ENCODE data around the gene LRP10. TPM values are rescaled to one million over a fixed set of nuclear protein-coding genes. Genes with fewer than 3 reads are reported as not detected.

Gene LRP10
- total RNA-seq, 1 donor: 47.9 TPM

DNA sequence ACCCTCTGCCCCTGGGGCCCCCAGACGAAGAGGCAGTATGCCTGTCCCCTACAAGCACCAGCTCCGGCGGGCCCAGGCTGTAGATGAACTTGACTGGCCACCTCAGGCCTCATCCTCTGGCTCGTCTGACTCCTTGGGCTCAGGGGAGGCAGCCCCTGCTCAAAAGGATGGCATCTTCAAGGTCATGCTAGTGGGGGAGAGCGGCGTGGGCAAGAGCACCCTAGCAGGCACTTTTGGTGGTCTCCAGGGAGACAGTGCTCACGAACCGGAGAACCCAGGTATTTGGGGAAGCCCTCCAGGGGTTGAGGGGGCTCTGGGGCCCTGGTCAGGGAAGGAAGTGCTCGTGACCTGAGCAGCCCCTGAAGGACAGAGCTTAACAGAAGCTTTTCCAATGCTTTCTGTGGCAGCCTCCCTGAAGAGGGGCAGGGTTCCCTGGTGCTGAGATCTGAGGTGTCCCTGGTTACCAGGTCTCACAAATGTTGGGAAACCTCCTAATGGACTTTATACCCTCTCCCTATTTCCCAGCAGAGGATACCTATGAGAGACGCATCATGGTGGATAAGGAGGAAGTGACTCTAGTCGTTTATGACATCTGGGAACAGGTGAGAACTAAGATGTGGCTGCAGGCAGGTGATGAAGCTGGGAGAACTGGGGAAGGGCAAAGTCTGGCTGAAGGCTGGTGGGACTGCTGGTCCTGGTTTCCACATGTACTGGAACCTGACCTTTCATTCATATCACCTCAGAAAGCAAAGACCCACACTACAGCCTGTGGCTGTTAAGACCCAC lies 13.4 kb downstream of the LRP10 start:
- no peak for DNase-seq (ENCODE audit: low read depth in 2 of 3, low spot score in 2 of 3)

DNA sequence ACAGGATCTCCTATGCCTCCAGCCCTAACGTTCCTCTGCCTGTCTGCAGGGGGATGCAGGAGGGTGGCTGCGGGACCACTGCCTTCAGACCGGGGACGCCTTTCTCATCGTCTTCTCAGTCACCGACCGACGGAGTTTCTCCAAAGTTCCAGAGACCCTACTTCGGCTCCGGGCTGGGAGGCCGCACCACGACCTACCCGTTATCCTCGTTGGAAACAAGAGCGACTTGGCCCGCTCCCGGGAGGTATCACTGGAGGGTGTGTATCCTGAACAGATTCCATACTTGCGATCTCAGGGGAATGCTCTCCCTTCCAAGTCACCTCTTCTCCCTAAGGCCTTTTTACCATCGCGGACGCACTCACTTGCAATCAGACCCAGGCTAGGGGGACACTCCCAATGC lies 14.4 kb downstream of the LRP10 start:
- no peak for DNase-seq (ENCODE audit: low read depth in 2 of 3, low spot score in 2 of 3)

DNA sequence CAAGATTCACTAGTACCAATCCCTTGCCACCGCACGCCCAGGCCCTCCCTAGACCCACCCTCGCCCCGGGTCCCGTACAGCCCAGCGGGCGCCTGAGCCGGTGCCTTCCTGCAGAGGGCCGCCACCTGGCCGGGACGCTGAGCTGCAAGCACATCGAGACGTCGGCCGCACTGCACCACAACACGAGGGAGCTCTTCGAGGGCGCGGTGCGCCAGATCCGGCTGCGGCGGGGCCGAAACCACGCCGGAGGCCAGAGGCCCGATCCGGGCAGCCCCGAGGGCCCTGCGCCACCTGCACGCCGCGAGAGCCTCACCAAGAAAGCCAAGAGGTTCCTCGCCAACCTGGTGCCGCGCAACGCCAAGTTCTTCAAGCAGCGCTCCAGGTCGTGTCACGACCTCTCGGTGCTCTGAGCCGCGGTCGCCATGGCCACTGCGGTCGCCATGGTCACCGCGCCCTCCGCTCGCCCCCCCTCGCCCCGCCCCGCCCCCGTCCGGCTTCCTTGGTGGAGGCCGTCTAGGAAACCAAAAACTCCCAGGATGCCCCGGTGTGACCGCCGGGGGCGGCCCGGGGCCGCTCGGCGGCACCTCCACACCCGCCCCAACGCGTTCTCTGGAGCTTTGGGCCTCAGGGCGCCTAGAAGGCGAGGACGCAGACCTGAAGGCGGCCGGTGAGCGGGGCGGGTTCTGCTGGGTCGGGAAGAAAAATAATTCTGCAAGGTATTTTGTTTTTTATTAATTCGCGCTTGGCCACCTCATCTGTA lies 15.1 kb downstream of the LRP10 start:
- DNase-seq (ENCODE audit: low read depth in 2 of 3, low spot score in 2 of 3): peak; percentile 58 to 74 (median 72)

DNA sequence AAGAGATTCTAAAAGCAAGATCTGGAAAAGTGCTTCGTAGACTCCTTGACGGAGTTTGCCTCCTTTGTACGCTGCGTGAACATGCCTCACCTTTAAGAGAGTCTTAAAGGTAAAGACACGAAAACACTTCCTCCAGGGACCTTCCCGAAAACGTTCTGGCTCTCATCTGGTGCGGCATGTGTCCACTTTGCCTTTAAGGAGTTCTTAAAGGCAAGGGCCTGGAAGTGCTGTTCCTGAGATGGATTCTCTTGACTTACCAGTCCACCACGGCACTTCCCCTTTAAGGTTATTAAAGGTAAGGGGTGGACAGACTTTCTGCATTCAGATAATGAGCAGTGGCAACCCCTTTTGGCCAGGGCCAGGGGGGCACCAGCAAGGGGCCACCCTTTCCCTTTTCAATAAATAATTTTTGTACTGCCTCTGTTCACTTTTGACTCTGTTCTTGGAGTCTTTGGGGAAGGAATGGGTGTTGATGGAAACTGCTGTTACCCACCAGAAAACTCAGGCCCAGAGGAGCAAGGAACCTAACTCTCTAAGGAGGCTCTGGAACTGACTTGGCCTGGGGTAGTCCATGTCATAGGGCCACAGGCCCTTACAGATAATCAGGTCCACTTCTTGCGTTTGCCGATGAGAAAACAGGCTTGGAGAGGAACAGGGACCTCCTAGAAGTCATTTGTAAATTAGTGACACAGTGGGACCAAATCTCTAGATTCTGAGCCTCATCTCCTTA lies 15.9 kb downstream of the LRP10 start:
- DNase-seq (ENCODE audit: low read depth in 2 of 3, low spot score in 2 of 3): peak in 2 of 3 donors; percentile 53 to 66

DNA sequence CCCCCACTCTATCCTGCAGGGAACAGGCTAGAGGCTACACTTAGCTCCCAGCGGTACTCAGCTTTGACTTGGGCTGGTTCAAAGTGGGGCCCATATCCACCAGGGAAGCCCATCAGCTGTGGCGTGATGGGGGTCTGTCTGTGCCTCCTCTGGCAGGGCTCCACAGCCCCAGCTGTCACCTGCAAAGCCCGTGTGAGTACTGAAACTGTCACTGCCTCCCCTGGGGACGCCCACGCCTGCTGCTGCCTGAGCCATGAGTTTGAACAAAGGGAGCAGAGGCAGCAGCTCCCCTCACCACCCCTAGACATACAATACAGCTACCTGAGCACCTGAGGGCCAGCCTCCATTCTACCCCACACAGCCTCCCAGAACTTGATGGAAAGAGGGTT lies 16.4 kb downstream of the LRP10 start:
- no peak for DNase-seq (ENCODE audit: low read depth in 2 of 3, low spot score in 2 of 3)

DNA sequence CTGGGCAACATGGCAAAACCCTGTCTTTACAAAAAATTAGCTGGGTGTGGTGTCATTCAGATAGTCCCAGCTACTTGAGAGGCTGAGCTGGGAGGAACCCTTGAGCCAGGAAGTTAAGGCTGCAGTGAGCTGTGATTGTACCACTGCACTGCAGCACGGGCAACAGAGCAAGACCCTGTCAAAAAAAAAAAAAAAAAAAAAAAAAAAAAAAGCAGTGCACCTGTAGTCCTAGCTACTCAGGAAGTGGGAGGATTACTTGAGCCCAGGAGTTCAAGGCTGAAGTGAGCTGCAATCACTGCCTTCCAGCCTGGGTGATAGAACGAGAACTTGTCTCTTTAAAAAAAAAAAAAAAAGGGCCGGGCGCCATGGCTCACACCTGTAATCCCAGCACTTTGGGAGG lies 17.1 kb downstream of the LRP10 start:
- DNase-seq (ENCODE audit: low read depth in 2 of 3, low spot score in 2 of 3): no peak

DNA sequence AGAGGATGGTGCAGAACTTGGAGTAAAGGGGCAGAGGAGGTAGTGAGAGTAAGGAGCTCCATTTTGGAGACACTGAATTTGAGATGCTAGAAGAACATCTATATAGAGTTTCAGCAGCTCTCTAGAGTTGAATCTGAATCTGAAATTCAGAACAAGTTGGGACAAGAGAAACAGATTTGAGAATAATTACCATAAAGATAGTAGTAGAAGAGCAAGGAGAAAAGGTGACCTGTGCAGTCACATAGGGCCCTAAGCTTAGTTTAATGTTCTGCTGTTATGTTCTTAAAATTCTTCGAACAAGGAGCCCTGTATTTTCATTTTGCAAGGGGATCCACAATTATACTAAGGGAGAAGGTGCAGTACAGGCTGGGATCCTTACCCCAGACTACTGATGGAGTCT lies 18.9 kb downstream of the LRP10 start:
- DNase-seq (ENCODE audit: low read depth in 2 of 3, low spot score in 2 of 3): no peak

DNA sequence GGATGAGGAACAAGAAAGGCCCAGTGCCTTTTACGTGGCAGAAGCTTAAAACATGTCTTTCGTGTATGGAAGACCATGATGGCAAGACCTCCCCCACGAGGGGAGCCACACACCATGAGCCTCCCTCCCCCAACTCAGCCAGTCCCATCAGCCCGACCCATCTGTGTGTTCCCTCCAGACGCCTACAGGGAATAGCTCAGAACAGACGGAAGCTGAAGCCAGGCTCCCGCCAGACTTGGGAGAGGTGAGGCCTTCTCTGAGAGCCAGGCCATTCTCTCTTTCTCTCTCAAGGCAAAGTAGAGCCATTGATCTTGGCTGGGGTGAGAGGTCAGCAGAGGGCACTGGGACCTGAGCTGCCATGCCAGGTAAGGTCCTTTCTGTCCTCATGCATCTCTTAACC lies 20.9 kb downstream of the LRP10 start:
- DNase-seq (ENCODE audit: low read depth in 2 of 3, low spot score in 2 of 3): no peak

DNA sequence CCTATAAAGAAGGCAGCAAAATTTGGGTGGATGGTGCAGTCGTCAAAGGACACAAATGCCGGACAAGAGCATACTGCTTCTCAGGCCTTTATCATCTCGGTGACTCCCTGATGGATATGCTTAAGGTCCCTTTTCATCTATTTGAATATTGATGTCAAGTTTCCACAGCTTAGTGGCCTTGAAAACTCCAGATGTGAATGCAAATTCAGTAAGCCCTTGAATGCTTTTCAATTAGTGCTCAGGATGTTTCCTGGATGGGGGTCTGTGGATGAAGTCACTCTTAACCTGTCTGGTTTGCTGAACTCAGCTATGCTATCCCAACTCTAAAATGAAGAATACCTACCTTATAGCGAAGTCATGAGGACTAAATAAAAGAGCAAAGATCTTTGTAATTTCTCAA lies 22.2 kb downstream of the LRP10 start:
- no peak for DNase-seq (ENCODE audit: low read depth in 2 of 3, low spot score in 2 of 3)

DNA sequence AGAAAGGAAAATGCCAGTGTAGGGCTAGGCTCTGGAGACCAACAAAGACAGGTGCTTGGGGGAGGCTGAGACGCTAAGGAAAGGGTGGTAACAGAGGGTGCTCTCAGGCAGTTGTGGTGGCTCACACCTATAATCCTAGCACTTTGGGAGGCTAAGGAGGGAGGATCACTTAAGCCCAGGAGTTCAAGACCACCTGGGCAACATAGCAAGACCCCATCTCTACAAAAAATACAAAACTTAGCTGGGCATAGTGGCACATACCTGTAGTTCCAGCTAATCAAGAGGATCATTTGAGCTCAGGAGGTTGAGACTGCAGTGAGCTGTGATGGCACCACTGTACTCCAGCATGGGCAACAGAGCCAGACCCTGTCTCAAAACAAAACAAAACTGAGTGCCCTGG lies 23.9 kb downstream of the LRP10 start:
- DNase-seq (ENCODE audit: low read depth in 2 of 3, low spot score in 2 of 3): no peak

DNA sequence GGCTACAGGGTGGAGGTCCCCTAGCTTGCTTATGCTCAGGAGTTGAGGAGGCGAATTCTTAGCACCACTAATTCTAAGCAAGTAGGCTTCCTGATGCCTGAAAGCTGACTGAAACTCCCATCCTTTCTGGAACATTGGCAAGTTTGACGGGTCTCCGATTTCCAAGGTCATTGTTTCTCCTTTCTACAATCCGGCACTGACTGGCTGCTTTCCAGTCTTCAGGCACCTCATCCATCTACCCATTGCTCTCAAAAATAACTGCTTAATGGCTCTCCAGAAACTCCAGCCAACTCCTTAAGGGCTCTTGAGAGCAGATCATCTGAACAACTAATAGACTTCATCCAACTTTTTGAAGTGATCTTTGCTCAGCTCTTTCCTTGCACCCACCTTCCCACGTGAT lies 24.8 kb downstream of the LRP10 start:
- DNase-seq (ENCODE audit: low read depth in 2 of 3, low spot score in 2 of 3): no peak

DNA sequence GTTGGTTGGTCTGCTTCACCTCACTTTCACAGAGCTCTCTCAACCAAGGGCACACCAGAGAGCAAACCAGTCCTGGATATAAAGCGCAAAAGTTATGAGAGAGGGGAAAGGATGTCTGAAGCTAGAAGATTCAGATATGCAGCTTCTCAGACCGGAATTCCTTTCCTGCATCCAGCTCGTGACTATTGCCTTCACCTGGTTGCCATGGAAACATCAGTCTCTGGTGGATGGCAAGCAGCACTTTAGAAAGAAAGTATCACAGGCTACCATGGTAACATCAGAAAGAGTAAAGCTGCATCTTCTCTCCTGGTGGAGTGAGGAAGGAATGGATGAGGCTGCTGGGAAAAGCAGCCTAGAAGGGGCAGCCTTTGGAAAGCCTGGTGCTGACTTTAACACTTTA lies 25.2 kb downstream of the LRP10 start:
- DNase-seq (ENCODE audit: low read depth in 2 of 3, low spot score in 2 of 3): no peak

DNA sequence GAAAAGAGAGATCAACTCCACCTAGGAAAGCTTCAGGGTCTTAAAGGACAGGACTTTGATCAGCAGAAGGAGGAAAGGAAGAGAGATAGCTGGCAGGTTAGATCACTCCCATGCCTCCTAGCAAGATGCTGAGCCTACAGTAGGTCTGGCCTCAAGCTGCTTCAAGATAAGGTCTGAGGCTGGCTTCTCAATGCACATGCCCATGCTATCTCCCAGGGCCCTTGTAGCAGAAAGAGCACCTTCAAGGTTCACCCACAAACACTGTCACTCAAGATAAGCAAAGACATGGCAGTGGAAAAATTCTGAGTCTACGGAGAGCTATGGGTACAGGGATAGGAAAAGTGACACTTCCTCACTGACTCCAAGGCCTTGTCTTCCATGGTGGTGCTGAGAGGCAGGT lies 25.8 kb downstream of the LRP10 start:
- no peak for DNase-seq (ENCODE audit: low read depth in 2 of 3, low spot score in 2 of 3)

DNA sequence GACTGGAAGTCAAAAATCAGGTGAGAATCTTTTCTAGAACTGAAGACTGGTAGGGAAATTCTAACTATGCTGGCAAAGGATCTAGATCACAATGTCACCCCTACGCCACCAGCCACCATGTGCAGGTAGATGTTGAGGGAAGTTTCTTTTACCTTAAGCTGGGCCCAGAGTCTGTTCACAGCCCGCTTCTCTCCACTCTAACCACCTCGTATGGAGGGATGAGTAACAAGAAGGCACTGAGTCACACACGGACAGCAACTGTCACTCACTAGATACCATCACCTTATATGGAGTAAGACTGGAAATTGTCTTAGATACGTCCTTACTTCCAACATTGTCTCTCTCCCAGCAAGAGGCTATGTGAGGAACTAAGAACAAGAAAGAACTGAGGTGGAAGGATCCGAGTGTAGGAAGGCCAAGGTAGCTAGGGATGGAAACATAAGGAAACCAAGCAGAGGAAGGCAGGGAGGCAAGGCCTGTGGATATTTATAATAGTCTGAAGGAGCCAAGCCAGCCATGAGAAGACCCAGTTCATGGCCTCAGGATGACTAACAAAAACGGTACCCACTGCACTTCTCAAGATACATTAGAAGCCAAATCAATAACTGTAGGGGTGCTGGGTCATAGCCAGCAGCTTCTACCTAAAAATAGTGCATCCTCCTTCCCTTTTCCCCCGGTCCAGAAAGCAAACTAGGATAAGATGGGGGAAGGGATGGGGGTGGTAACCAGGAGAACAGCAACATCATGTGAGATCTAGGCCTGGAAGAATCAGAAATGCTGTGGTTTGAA lies 27.0 kb downstream of the LRP10 start:
- DNase-seq (ENCODE audit: low read depth in 2 of 3, low spot score in 2 of 3): no peak

DNA sequence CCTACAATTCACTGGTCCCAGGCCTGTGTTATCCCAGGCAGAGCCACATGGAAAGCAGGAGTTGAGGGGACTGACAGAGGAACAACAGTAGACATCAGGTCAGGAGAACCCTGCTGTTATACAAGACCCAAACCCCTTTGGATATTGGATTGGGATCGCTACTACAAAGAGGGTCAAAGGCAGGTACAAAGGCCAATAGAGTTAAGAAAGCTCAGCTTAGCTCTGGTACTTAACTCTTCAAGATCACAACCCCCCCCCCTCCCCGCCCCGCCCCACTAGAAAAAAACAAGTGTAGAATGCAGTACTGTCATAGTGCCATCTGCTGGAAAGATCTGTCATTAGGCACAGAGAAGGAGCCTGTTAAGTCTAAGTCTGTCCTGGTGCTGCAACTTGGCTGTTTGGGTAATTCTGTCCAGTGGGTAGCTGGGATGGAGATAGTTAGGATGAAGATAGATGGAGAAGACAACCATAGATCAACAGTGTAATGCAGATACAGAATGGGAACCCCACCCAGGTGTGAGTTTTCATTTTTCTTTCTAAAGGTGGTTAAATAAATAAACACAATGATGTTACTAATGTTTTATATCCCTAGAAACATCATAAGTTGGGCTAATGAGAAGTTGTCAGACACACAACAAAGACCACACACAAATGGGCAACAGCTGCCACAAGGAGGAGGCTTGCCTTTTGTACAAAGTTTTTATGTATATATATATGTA lies 28.7 kb downstream of the LRP10 start:
- DNase-seq (ENCODE audit: low read depth in 2 of 3, low spot score in 2 of 3): peak; percentile 36 to 80 (median 67)

DNA sequence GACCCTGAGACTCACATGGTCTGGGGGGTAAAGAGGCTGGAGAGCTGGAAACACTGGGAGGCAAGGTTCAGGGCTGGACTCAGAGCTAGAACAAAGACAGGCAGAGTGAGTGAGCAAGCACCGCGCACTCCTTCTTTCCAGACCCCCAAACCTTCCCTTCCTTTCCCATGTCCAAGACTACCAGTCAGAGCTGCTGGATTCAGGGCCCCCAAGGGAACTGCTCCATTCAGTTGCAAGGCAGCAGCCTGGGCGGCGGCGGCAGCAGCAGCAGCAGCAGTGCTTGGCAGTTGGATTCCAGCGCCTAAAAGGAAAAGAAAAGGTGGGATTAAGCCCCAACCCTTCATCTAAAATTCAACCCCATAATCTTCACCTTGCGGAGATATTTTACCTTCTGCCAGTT lies 30.3 kb downstream of the LRP10 start:
- no peak for DNase-seq (ENCODE audit: low read depth in 2 of 3, low spot score in 2 of 3)

DNA sequence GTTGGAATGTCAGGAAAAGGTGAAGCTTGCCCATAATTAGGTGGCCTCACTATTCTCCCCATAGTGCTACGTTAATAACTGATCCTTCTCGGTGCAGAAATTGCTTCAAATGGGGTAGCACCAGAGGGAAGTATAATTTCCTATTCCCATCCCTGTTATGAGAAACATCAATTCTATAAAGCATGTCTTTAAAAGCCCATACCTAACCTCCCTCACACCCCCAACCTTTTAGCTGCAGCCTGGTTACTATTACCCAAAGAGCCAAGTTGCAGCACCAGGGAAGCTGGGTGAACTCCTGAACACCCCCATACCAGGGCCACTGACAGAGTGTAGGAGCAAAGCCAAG lies 32.2 kb downstream of the LRP10 start:
- DNase-seq (ENCODE audit: low read depth in 2 of 3, low spot score in 2 of 3): no peak

DNA sequence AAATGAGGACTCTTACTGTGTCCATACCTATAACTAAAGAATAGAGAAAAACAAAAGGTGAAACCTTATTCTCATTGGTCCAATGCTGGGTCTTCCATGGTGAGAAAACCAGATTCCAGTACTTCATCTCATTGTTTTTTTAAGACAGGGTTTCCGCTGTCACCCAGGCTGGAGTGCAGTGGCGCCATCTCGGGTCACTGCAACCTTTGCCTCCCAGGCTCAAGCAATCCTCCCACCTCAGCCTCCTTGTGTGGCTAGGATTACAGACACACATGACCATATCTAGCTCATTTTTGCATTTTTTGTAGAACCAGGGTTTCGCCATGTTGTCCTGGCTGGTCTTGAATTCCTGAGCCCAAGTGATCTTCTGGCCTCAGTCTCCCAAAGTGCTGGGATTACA lies 34.1 kb downstream of the LRP10 start:
- DNase-seq (ENCODE audit: low read depth in 2 of 3, low spot score in 2 of 3): no peak

DNA sequence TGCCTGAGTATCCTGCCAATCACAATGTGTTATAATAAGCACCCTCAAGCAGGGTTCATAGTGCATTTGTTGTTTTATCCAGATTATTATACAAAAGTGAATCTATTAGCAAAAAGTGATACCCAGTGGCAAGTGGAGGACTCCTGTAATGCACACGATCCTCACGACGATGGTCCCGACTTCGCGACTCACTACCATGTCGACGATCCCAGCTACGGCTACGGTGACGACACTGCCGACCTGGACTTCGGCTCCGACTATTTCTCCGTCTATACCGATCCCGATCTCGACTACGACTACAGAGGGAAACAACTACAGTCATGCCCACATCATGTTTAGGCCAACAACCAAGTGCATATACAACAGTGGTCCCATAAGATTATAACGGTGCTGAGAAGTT lies 34.5 kb downstream of the LRP10 start:
- no peak for DNase-seq (ENCODE audit: low read depth in 2 of 3, low spot score in 2 of 3)

DNA sequence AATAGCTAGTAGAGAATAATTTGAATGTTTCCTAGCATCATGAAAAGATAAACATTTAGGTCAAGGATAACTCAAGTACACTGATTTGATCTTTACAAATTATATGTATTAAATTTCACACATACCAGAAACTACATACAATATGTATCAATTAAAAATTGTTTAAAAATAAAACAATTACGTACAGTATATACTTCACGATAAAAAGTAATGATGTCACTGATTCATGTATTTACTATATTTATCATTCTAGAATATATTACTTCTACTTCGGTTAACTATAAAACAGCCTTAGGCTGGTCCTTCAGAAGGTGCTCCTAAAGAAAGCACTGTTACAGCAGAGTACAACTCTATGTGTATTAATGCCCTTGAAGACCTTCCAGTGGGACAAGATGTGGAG lies 35.9 kb downstream of the LRP10 start:
- DNase-seq (ENCODE audit: low read depth in 2 of 3, low spot score in 2 of 3): no peak

All from hematopoietic multipotent progenitor cell (in vitro differentiated cells).